GM10266 (cell line): ENCODE measurements around the gene MRGPRD.

Source experiments
- DNase-seq: peaks from one replicate; pipeline ENCODE4 v3.0.0; 2012; ENCODE audit errors: extremely low spot score
- TF ChIP-seq, protein P1 (sequence below): IDR thresholded peaks from 2 replicates; pipeline ENCODE4 v1.5.1; 2012; ENCODE audit warnings: mild to moderate bottlenecking, low read depth; ENCODE audit not compliant: control insufficient read depth, insufficient read depth; ENCODE audit errors: missing control alignments

The MRGPRD gene

DNA sequence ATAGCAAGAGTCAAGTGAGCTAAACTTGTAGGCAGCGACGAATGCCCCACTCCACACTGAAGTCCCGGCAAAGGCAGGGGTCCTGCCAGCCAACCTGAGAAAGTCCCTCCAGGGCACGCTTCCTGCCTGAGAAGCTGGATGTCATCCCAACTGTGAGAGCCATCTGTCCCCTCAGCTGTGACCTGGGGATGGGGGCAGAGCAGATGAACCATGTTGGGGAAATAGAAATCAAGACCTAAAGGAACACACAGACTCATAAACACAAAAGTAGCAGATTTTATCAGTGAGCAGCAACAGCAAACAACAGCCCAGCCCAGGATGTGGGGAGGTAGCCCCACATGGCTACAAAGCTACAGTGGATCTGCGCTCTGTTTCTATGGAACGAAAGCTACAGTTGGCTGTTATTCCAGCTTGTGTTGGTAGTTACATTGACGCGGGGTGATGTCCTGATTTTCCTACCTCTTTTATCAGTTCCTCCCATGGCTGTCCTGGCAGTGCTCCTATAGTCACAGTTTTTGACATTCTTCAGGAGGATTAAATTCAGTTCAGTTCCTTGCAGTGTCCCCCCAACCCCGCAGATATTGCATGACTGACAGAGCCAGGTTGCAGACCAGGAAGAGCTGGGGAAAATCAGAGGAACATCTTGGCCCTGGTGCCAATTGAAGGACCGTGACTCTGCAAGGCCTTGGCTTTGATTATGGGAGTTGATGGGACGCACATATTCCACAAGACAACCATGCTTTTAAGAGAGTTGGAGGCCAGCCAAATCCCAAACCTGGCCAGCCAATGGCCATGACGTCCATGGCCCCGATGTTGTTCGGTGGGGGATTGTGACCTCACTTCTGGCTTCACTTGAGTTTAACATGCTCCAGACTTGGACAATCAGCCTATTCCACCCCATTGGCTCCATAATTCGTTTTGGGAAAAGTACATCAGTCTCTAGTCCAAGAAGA, 14.6 kb downstream of the MRGPRD start:
- no peak for DNase-seq
- TF ChIP-seq, protein P1, sequence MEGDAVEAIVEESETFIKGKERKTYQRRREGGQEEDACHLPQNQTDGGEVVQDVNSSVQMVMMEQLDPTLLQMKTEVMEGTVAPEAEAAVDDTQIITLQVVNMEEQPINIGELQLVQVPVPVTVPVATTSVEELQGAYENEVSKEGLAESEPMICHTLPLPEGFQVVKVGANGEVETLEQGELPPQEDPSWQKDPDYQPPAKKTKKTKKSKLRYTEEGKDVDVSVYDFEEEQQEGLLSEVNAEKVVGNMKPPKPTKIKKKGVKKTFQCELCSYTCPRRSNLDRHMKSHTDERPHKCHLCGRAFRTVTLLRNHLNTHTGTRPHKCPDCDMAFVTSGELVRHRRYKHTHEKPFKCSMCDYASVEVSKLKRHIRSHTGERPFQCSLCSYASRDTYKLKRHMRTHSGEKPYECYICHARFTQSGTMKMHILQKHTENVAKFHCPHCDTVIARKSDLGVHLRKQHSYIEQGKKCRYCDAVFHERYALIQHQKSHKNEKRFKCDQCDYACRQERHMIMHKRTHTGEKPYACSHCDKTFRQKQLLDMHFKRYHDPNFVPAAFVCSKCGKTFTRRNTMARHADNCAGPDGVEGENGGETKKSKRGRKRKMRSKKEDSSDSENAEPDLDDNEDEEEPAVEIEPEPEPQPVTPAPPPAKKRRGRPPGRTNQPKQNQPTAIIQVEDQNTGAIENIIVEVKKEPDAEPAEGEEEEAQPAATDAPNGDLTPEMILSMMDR: no peak

DNA sequence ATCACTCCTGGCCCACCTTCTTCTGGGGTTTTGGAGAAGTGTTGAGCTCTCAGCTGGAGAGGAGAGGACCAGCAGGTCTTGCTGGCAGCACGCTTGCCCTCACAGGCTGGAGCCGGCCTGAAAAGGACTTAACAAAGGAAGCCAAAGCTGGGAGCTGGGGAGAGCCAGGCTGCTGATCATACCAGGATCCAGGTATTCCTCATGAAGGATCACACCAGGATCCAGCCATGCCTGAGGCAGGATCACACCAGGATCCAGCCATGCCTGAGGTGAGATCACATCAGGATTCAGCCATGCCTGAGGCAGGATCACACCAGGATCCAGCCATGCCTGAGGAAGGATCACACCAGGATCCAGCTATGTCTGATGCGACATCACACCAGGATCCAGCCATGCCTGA, 17.0 kb downstream of the MRGPRD start:
- DNase-seq: no peak
- TF ChIP-seq, protein P1: no peak

DNA sequence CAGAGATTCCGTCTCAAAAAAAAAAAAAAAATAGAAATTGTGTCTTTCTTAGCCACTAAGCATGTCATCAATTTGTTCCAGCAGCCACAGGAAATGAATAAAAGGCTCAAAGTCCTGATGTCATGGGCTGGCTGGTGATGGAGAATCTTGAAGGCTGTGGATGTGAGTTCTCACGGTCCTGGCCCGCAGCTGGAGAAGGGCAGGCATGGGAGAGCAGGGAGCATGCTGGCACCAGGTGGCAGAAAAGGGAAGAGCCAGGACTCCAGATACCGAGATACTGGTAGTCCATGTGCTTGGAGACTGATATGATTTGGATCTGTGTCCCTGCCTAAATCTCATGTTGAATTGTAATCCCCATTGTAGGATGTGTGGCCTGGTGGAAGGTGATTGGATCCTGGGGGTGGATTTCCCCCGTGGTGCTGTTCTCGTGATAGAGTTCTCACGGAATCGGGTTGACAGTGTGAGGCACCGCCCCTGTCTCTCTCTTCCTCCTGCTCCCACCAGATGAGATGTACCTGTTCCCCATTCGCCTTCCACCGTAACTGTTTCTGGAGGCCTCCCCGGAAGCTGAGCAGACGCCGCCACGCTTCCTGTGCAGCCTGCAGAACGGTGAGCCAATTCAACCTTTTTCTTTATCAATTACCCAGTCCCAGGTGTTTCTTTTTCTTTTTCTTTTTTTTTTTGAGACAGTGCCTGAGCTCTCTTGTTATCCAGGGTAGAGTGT, 18.1 kb downstream of the MRGPRD start:
- no peak for DNase-seq

DNA sequence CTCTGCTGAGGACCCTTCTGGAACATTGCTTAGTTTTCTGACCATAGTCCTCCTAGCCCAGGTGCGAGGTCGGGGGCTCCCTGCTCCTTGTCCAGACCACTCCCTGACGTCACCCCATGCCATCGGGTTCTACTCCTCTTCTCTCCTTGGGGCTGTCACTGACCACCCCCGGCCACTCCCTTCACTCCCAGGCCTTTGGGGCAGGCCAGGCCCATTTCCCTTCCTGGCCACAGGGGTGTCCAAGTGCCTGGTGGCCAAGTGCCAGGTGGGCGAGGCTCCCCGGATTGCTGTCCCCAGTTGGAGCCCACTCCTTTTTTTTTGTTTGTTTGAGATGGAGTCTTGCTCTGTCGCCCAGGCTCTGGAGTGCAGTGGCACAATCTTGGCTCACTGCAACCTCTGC, 19.5 kb downstream of the MRGPRD start:
- TF ChIP-seq, protein P1: no peak

More for the DNA sequence above, 18.1 kb downstream of the MRGPRD start:
- TF ChIP-seq, protein P1: no peak

DNA sequence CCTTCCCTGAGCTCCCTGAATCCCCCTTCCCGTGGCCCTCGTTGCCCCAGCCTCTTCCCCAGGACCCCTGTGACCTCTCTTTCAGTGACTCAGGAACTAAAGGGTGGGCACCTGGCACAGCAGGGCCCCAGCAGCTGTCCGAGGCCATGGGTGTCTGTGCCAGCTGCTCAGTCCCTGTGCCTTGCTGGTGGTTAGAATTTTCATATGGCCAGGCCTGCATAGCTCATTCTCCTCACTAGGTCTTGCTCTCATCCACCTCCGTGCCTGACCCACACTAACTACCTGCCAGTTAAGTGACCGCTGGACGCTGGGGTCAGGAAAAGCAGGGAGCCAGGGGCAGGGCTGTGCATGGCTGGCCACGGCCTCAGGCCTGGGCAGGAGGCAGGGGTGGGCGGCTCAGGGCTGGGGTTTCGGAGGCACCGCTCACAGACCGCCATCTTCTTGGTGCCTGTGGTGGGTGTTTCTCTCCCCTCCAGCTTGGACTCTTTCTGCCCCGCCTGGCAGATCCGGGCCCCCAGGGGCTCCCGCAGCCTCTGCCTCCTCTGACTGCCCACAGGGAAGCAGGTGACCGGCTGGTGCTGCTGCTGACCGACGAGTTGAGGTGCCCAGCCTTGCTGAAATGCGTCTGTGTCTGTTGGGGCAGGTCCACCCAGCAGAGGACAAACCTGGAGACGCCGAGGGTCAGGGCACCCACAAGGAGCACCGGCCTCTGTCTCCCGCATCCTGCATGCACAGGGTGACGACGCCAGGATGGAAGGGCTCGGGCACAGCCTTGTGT, 20.3 kb downstream of the MRGPRD start:
- no peak for DNase-seq
- TF ChIP-seq, protein P1: no peak

More for the DNA sequence above, 19.5 kb downstream of the MRGPRD start:
- DNase-seq: no peak

DNA sequence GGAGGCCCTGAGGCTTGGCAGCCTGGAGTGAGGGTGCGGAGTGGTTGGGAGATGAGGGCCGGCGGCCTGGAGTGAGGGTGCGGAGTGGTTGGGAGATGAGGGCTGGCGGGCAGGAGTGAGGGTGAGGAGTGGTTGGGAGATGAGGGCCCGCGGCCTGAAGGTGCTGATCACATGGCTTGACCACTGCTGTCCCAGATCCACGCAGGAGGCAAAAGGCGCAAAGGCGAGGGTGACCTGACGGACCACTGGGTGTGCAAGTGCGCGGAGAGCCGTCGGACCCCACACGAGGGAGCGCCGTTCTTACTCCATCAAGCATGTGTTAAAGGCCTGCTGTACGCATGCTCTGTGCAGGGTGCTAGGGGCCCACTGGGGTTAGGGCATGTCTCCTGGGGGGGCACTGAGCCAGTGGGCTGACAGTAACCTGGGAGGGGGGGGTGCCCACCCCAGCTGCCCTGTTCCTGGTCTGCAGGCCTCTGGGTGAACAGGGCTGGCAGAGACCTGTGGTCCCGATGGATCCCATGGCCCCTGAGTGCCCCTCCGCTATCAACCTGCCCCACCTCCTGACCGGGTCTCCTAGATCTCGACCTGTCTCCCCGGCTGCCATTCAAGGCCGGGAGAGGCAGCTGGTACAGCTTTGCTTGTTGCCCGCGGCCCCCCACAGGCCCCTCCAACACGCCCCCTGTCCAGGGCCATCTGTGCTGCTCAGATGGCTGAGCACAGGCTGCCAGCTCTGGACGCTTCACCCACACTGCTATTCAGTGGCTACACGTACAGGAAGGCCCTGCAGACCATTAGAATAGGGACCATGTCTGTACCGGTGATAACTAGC, 21.1 kb downstream of the MRGPRD start:
- DNase-seq: no peak

More for the DNA sequence above, 21.1 kb downstream of the MRGPRD start:
- TF ChIP-seq, protein P1: no peak
